ENCODE results near the gene GAGE10.

DNA sequence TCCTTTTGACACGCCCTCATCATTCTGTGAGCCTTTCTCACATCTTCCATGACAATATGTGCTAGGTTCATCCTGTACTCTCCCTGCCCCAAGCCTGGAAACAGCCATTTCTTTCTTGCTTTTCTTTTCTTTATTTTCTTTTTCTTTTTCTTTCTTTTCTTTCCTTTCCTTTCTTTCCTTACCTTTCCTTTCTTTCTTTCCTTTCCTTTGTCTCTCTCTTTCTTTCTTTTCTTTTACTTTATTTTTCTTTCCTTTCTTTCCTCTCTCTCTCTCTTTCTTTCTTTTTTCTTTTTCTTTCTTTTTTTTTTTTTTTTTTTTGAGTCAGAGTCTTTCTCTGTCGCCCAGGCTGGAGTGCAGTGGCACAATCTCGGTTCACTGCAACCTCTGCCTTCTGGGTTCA lies 19.2 kb upstream of the GAGE10 start:
- TF ChIP-seq GRHL2 (CRISPR knock-in tag; IDR thresholded peaks at IDR 0.05; ENCODE audit: insufficient replicate concordance, severe bottlenecking) (no peak), ZNF263 (CRISPR knock-in tag; IDR thresholded peaks at IDR 0.05; ENCODE audit: low read depth) (no peak), SP1 (CRISPR knock-in tag; conservative IDR thresholded peaks at IDR 0.05) (no peak)
- TF ChIP-seq, protein P1, sequence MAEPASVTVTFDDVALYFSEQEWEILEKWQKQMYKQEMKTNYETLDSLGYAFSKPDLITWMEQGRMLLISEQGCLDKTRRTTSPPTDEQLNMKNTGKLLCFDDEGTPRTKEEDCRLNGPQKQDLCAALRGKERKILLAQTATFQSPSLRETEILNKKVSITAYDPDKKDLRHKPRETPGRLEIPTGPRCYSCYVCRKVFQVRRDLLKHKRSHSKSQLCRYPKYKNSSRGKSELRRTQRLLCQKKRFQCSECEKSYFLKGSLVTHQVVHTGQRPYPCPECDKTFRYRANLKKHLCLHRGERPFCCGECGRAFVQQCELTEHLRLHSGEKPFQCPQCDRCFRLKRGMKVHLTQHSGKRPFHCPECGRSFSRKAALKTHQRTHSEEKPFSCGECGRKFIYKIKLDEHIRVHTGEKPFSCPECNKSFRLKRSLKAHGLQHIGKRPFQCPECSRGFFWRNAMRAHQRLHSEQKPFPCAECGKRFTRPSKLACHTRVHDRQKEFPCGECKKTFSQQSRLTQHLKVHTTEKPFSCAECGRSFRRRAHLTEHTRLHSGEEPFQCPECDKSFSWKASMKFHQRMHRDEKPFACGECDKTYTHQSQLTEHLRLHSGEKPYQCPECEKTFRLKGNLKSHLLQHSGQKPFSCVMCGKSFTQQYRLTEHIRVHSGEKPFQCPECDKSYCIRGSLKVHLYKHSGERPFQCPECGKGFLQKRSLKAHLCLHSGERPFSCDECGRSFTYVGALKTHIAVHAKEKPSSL (CRISPR knock-in tag; conservative IDR thresholded peaks at IDR 0.05): no peak
- TF ChIP-seq, protein P2, sequence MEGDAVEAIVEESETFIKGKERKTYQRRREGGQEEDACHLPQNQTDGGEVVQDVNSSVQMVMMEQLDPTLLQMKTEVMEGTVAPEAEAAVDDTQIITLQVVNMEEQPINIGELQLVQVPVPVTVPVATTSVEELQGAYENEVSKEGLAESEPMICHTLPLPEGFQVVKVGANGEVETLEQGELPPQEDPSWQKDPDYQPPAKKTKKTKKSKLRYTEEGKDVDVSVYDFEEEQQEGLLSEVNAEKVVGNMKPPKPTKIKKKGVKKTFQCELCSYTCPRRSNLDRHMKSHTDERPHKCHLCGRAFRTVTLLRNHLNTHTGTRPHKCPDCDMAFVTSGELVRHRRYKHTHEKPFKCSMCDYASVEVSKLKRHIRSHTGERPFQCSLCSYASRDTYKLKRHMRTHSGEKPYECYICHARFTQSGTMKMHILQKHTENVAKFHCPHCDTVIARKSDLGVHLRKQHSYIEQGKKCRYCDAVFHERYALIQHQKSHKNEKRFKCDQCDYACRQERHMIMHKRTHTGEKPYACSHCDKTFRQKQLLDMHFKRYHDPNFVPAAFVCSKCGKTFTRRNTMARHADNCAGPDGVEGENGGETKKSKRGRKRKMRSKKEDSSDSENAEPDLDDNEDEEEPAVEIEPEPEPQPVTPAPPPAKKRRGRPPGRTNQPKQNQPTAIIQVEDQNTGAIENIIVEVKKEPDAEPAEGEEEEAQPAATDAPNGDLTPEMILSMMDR (IDR thresholded peaks at IDR 0.05): no peak
- TF ChIP-seq, protein P3, sequence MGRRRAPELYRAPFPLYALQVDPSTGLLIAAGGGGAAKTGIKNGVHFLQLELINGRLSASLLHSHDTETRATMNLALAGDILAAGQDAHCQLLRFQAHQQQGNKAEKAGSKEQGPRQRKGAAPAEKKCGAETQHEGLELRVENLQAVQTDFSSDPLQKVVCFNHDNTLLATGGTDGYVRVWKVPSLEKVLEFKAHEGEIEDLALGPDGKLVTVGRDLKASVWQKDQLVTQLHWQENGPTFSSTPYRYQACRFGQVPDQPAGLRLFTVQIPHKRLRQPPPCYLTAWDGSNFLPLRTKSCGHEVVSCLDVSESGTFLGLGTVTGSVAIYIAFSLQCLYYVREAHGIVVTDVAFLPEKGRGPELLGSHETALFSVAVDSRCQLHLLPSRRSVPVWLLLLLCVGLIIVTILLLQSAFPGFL (CRISPR knock-in tag; IDR thresholded peaks at IDR 0.05; ENCODE audit: borderline replicate concordance): no peak
- TF ChIP-seq, protein P4, sequence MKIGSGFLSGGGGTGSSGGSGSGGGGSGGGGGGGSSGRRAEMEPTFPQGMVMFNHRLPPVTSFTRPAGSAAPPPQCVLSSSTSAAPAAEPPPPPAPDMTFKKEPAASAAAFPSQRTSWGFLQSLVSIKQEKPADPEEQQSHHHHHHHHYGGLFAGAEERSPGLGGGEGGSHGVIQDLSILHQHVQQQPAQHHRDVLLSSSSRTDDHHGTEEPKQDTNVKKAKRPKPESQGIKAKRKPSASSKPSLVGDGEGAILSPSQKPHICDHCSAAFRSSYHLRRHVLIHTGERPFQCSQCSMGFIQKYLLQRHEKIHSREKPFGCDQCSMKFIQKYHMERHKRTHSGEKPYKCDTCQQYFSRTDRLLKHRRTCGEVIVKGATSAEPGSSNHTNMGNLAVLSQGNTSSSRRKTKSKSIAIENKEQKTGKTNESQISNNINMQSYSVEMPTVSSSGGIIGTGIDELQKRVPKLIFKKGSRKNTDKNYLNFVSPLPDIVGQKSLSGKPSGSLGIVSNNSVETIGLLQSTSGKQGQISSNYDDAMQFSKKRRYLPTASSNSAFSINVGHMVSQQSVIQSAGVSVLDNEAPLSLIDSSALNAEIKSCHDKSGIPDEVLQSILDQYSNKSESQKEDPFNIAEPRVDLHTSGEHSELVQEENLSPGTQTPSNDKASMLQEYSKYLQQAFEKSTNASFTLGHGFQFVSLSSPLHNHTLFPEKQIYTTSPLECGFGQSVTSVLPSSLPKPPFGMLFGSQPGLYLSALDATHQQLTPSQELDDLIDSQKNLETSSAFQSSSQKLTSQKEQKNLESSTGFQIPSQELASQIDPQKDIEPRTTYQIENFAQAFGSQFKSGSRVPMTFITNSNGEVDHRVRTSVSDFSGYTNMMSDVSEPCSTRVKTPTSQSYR (CRISPR knock-in tag; IDR thresholded peaks at IDR 0.05): no peak
